GM18858 (cell line): ENCODE measurements around the gene TRAPPC2.
"Not testable (repeated sequence)": the region's sequence is repeated elsewhere in the genome, so short reads cannot be mapped to it uniquely, and the experiment has no call there.

ENCODE experiments used
- ATAC-seq: cut with Tn5 transposase; IDR thresholded peaks from one replicate; pipeline ENCODE4 v1.9.1; 2021; ENCODE audit not compliant: unreplicated experiment

The TRAPPC2 gene

DNA sequence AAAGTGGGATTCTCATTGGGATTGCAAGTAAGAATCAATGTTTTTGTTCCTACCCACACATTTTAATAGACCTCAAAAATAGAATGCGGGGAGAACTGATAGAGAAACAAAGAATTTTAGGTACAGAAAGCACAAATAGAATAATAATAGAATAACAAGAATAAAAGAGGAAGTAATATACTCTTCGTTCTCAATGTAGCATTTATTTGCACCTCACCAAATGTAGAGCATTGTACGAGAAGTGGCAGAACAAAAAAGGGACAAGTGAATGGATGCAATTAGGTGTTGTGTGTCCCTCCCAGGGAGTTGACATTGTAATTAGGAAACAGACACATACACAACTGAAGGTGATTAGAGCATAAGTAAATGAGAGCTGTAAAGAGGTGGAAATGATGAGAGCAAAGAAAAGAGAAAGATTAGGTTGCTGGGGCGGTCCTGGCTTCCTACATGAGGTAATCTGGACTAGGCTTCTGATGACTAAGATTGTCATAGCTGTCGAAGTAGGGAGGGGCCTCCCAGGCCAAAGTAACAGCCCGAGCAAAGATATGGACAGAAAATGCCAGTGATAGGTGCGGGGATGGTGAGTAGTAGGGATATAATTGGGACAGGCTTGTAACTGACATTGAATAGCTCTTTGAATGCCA, 35.1 kb downstream of the TRAPPC2 start:
- no peak for ATAC-seq

DNA sequence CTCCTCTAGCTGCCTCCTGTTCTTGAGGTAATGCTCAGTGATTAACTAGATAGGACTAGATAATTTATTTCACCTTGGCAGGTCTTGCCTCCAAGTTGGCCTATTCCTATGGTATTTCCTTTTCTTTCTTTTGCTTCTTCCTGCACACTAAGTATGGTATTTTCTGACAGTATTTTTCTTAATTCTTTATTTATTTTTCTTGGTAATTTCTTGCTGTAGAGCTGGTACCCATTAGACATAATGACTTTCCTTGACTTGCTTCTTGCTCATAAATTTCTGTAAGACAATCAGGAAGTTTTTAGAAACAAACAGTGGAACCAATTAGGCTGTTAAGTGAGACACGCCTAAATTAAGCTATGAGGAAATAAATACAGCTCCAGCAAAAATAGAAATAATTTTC, 36.0 kb downstream of the TRAPPC2 start:
- no peak for ATAC-seq

DNA sequence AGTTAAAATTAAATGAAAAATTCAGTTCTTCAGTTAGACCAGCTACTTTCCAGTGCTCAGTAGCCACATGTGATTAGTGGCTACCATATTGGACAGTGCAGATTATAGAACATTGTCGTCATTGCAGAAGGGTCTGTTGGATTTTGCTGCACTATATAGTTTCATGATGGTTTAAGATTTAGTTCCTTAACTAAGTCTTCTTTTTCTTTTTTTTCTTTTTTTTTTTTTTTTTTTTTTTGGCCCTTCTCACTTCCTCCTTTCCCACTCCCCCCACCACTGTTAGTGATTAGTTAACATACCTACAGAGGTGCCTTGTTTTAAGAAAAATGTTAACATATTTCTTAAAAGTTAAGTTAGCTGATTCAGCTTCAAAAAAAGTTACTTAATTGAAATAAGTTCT, 36.4 kb downstream of the TRAPPC2 start:
- no peak for ATAC-seq

DNA sequence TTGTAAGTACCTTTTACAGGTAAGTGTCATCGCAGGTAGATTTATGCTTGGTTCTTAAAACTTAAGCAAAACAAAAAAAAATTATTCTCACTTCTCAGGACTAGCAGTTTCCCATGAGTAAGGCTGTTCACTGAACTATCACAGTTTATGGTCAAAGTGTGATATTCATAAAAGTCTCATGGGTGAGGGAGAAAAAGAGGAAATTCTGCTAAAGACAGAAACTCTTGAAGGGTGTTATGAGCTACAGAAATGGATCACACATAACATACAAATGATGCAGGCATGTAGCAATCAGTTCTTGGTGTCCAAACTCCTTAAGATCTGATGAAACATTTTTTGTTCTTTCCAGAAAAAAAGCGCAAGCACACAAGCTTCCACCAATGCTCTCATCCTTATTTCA, 37.0 kb downstream of the TRAPPC2 start:
- ATAC-seq, result peak; percentile 58

DNA sequence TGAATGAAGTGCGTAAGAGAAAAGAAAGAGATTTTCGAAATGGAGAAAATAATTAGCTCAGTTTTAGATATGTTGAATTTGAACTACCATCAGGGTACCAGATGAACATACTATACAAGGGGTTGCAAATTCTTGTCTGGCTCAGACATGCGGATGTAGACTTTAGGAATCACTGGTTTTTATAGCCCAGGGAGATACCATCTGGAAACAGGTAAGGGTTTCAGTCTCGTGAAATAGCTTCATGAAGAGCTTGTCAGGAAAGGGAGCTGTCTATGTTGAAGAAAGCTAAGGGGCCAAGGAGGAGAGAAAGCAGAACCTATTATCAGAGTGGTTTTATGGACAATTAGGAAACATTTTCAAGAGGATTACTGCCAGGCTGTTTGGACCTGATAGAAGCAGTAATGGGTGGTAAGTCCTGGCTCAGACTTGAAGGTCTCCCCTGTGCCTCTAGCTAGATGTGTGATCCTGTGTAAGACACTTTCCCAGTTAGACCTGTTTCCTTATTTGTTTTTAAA, 38.8 kb downstream of the TRAPPC2 start:
- no peak for ATAC-seq

DNA sequence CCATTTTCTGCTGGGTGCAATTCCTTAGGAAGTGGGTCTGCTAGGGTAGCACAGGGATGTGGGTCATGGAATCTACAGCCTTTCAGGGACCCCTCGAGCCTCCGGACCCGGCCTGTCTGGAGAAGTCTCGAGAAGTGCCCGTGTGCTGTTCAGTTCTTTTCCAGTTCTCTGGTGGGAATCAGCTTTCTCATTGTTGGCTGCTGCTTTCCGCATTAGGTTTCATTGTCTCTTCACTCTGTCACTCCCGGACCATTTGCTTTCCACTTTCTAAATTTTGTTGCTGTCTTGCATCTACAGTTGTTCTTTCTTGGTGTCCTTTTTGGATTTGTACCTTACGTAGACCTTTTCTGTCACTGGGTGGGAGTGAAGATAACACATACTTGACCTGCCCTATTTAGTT, 39.4 kb downstream of the TRAPPC2 start:
- ATAC-seq, result no peak

DNA sequence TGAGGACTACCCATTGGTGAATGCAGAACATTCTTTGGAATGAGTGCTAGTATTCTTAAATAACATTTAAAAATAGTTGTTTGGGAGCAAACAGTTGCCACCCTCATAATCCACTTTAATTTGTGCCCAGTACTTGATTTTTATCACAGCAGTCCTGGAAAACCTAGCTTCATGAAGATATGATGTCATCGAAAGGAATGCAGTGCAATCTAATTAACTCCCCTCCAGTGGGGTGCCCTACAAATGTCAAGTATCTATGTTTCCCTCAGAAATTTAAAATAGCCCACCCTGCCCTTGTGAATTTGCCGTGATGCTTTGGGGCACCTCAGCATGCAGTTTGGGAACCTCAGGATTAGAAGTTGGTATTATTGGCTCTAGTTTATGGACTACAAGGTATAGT, 40.1 kb downstream of the TRAPPC2 start:
- no peak for ATAC-seq

DNA sequence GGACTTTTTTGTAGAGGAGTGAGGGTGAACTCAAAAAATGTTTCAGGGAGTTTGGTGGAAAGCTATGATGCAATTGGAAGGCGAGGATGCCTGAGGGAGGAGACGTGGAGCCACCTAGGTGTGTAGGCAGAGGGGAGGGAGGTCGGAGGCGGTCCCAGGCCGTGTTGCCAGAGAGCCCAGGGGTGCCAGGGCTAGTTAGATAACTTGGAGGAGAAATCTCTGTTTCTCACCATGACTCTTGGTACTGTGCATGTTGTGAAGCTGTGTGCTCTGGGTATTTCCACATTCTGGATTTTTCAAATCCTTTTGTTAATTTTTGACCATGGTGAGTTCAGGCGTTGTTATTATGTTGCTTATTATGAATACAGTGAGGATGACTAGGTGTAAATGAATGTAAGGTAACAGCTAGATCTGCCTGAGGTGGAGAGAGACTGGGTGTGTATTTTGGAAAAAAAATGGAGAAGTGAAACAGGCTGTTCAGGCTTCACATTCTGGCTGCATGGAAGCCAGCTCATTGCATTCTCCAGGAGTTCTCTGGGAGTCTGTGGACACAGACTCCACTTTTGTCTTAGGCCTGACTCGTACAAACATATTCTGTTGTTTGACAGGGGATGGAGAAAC, 41.0 kb downstream of the TRAPPC2 start:
- no peak for ATAC-seq

DNA sequence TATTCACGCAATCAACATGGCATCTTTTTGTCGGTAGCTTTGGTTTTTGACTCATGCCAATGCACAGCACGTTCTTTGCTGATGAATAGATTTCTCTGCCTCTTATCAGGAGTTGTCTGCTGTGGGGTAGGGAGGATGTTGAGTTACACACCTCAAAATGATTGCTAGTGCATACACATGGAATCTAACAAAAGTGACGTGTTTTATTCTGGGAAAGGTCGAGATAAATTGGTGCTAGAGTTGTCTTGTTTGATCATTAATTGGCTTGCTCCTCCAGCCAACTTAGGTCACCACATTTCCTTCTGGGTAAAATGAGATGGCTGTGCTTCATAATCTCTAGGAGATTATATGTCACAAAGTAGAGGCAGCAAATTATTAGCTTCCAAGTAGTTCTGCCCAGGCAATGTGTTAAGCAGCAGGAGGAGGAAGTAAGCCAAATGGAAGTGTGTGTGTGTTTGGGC, 41.6 kb downstream of the TRAPPC2 start:
- ATAC-seq, result no peak

DNA sequence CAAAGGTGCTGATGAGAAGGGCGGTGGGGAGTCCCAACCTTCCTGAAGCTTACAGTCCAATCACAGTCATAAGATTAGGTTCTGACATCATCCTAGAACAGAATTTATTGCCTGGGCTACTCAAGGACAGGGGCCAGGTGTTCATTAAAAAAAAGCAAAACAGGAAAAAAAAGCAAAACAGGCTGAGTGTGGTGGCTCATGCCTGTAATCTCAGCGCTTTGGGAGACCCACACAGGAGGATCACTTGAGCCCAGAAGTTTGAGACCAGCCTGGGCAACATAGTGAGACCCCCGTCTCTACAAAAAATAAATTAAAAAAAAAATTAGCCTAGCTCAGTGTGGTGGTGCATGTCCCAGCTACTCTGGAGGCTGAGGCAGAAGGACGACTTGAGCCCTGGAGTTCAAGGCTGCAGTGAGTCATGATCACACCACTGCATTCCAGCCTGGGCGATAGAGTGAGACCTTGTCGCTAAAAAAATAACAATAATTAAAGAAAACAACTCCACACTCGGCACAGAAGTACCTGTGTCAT, 42.5 kb downstream of the TRAPPC2 start:
- no peak for ATAC-seq

DNA sequence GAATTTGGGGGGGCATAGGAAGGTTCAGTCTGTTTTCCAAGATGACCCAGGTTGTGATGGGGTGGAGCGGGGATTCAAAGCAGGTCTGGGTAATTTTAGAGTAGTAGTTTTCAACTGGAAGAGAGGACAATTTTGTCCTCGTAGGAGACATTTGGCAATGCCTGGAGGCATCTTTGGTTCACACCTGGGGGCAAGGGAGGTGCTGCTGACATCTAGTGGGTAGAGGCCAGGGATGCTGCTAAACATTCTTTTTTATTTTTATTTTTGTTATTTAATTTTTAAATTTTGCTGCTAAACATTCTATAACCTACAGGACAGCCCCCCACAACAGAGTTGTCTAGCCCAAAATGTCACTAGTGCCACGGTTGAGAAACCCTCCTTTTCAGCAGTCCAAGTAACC, 43.6 kb downstream of the TRAPPC2 start:
- no peak for ATAC-seq

DNA sequence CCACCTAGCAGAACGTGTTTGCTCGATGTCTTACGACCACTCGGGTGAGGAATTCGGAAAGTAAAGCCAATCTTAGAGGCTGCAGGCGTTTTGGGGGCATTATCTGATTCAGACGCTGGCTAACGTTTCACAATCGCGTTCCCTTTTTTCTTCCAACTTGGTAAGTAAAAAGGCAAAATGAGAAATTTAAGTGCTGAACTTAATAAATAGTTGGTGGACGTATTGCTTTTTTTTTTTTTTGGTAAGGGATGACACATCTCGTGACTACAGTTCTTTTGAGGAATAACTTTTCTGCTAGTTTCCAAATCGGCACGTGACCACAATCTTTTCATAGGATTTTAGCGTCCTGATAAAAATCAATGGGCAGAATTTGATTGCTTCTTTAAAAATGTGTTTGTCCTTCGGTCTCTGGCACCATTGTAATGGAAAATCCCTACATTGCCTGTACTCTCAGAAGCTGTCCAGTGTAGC, 44.6 kb downstream of the TRAPPC2 start:
- ATAC-seq, result no peak

DNA sequence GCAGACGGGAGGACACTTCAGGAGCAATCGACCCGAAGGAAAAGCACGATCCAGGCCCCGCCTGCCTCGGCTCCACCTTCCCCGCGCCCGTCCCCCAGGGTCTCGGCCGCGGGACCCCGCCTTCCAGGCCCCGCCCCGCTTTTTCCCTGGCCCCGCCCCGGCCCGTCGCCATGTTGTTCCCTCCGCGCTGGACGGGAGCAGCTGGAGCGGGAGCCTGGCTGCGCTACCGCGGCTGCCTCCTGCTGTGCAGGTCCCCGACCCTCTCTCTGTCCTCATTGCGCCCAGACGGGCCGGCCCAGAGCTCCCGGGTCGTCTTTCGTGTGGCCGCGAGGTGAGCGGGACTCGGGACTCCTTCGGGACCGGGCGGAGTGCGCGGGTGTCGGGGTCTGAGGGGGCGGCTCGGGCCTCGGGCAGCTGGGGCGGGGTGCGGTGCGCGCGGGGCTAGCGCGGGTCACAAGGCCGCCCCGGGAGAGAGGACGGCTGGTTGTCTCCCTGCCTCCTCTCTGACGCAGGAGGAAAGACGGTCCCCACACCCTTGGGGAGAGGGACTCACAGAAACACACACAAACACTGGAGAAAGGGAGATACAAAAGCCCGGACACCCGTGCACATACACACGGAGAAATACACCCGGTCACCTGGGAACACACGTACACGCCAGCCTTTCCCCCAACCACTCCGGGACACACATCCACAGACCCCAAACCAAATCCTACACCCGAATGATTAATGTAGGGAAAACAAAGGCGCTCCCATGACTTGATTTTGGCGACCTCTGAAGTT, 45.3 kb downstream of the TRAPPC2 start, which contains the start of gene RAB9A:
Gene RAB9A (plus strand): TSS at position 171 of the 783 bp plus-strand sequence. CDS start 19,619 bp downstream, outside the sequence.
- ATAC-seq, result peak; percentile 36

DNA sequence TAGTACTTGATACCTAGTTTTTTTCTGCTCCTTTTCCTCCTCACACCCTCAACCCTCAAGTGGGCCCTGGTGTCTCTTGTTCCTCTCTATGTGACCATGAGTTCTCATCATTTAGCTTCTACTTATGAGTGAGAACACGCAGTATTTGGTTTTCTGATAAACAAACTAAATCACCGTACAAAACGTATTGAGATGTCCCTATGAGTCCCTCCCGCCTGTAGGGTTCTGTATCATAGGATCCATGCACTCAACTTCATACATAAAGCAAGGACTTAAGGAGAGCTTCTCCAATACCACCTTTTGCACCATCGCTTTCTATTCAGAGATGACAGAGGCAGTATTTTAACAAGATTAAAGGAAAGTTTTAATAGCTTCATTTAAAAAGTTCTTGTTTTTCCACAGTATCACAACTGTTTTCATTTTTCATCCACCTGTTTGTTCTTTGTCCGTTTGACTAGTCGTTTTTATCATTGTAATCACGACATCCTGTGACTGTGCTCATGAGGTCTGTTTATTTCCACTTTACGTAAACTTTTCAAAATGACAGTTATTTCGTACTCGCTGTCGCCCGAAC, 45.9 kb downstream of the TRAPPC2 start:
- ATAC-seq, result no peak

DNA sequence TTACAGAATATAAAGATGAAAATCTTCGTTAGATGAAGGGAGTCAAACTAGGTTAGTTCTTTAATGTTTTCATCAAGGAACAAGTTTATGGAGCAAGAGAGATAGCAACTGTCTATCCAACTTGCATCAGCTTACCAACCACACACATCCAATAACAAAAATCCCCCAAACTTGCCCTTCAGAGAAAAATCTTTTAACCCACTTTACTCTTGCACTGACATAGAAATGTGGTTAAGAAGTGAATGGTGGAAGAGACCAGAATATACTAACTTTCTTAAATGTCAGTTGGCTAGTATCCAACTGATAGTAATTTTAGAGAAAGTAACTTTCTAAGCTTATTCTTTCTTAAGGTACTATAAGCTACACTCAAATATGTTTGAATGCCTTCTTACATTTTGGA, 47.2 kb downstream of the TRAPPC2 start:
- no peak for ATAC-seq

DNA sequence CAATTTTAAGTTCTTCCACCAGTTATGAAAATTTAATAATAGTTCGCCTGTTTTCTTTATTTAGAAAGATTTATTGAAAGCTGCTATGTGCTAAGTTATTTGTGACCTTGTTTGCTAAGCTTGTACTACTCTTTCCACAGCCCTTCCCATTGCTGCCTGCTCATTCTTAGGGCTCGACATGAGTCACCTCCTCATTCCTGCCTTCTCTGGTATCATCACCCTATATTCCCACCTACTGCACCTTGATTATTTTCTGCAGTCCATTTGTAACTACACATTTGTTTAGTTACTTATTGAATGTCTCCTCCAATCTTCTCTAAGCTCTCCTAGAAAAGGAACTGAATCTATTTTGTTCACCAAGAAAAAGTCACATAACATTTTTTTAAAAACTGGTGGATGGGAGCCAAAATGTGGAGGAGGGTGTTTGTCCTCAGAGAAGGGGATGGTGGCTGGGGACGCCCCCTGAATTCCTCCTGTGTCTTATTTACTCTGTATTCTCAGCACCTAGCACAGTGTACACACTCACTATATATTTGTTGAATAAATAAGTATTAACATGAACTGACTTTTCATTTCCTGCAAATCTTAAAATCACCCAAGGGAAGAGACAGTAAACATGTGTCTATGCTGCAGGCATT, 49.2 kb downstream of the TRAPPC2 start:
- no peak for ATAC-seq

DNA sequence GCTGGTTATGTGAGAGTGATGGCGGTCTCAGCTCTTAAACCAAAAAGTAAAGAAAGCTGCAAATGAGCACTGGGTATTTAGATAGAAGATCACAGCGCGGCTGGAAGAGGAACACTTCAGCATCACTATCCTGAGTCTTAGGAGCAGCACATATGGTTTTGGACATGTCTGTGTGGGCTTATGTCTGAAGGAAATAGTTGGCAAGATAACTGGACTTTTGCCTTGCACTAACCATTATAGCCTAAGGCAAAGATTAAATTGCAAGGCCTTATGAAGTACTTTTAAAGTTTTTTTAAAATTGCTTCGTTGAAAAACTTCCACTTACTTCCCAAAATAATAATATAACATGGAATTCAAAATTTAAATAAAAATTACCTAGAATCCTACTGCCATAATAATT, 50.1 kb downstream of the TRAPPC2 start:
- ATAC-seq, result no peak

DNA sequence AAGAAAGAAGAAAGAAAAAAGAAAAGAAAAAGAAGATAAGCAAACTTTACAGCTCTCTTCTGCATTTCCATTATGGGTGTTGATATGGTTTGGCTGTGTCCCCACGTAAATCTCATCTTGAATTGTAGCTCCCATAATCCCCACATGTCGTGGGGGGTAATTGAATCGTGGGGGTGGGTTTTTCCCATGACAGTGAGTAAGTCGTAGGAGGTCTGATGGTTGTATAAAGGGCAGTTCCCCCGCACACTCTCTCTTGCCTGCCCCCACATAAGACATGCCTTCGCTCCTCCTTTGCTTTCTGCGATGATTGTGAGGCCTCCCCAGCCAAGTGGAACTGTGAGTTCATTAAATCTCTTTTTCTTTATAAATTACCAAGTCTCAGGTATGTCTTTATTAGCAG, 52.8 kb downstream of the TRAPPC2 start:
- ATAC-seq, result no peak

DNA sequence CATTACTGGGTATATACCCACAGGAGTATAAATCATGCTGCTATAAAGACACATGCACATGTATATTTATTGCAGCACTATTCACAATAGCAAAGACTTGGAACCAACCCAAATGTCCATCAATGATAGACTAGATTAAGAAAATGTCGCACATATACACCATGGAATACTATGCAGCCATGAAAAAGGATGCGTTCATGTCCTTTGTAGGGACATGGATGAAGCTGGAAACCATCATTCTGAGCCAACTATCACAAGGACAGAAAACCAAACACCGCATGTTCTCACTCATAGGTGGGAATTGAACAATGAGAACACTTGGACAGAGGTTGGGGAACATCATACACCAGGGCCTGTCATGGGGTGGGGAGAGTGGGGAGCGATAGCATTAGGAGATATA, 54.7 kb downstream of the TRAPPC2 start:
- not testable (repeated sequence) for ATAC-seq

DNA sequence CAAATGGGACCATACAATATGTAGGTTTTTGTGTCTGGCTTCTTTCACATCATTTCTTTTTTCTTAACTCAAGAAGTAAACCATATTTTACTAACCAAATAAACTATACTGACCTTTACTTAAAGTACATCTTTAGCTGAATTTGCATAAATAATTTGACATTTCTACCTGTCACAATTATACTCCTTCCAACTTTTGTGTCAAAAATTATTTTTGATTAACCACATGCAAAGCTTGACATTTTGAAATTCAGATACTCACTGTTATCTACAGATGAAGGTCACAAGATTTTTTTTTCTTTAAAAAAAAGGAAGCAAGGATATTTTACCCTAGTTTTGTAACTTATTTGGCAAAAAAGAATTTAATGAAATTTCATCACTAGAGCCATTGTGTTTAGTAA, 57.5 kb downstream of the TRAPPC2 start:
- no peak for ATAC-seq

DNA sequence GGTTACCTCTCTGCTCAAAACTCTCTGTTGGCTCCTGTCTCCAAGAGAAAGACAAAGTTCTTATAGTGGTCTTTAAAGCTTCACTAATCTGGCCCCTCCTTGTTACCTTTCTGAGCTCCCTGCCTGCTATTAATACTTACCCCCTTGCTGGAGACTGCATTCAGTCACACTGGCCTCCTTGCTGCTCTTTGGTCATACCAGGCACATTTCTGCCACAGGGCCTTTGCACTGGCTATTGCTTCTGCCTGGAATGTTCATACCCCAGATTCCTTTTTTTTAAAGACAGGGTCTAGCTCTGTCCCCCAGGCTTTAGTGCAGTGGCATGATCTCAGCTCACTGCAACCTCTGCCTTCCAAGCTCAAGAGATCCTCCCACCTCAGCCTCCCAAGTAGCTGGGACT, 61.4 kb downstream of the TRAPPC2 start:
- ATAC-seq, result no peak
